Stimulated activated naive CD8-positive, alpha-beta T cell treated with anti-CD3 and anti-CD28 coated beads, Interleukin-15, Interleukin-2, amounts not matched to agents 100 U/mL and 50 U/mL, for 24 hours (primary cell): Measurements from ENCODE around the gene DCAF5.
"Not testable (repeated sequence)": the region's sequence is repeated elsewhere in the genome, so short reads cannot be mapped to it uniquely, and the experiment has no call there.

ENCODE experiments used
- ATAC-seq: fragments of 150-1000 bp; cut with Tn5 transposase; one replicate; pipeline ENCODE4 v1.10.0; 2021
- DNase-seq: peaks from one replicate; pipeline ENCODE4 v3.0.0; 2021

DCAF5 gene

DNA sequence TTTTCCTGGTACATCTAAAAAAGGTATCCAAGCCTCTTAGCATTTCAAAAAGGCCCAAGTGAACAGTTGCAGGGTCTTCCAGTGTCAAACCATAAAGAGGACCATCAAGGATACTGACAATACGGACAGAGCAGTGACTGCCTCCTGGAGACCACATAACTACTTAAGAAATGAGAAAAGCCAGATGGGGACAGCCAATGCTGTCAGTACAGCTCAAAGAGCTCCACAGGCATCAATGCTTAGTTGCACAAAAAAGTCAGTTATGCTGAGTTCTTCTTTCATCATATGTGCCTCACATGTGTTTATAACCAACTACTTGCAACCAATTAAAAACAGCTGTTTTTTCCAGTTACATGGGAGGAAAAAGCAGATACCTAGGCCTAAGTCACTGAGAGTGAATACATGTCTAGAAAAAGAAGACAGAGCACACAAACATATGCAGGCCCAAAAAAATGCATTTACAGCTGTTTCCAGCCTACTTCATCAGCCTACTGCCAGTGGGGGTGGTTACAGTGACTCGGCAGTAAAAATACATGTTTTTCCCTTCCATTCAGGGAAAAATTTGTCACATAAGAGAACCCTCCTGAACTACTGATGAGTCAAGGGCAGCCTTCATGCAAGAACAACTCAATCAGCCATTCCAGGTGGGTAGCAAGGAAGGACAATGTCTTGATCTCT, 84.0 kb downstream of the DCAF5 start:
- DNase-seq (no peak), ATAC-seq (no peak)

DNA sequence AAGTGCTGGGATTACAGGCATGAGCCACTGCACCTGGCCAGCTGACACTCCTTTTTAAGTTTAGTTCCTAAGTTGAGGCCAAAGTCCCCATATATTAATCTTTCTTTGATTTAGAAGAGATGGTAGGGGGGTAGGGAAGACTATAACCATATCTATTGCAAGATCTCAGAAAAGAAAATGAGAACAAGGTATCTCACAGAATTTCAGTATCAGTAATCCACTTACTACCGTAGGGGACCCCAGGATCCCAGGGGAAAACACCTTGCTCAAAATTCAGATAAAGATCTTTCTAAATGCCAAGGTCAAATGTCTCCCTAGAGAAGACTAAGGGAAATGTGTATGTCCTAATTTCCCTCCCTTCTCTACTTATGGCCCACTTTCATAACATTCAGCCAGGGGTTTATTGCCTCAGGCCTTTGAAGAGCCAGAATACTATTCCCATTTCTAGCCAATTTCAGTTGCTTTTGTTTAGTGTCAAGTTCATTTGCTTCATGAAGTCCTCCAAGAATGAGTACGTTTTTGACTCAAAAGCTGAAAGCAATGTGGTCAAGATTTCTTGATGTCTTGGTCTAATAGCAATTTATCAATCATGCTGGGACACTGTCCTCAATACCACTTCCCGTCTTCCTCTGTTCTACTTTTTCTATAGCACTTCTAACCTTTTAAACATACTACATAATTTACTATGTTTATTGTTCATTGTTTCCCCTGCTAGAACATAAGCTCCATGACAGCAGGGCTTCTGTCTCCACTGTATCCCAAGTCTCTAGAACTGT, 86.3 kb downstream of the DCAF5 start:
- DNase-seq (no peak), ATAC-seq (peak; percentile 61)

DNA sequence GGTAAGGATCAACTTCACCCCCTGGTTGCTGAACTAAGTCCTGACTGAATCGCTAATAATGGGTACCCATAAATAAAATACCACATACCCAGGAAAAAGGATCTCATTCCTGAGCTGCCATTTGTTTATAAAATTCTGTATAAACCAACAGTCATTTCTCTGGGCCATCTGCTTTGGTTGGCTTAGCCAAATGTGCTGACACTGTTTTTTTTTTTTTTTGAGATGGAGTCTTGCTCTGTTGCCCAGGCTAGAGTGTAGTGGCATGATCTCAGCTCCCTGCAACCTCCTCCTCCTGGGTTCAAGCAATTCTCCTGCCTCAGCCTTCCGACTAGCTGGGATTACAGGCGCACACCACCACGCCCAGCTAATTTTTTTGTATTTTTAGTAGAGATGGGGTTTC, 87.0 kb downstream of the DCAF5 start:
- not testable (repeated sequence) for DNase-seq, ATAC-seq

DNA sequence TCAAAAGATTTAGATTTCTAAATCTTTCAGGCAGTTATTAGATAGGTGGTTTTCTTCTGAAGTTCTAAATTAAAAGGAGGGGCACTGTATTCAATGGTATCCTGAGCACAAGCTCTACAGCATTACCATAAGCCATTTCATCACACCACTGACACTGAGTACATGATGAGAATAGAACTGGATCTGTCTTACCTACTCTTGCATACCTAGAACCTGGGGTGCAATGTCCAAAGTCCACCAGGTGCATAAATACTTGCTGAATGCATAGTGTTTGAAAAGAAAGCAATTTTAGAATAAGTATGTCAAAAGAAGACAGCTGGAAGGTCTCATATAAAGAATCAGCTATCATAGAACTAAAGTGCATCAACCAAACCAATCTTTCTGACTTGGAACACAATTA, 88.3 kb downstream of the DCAF5 start:
- no peak for DNase-seq
- ATAC-seq: no peak

DNA sequence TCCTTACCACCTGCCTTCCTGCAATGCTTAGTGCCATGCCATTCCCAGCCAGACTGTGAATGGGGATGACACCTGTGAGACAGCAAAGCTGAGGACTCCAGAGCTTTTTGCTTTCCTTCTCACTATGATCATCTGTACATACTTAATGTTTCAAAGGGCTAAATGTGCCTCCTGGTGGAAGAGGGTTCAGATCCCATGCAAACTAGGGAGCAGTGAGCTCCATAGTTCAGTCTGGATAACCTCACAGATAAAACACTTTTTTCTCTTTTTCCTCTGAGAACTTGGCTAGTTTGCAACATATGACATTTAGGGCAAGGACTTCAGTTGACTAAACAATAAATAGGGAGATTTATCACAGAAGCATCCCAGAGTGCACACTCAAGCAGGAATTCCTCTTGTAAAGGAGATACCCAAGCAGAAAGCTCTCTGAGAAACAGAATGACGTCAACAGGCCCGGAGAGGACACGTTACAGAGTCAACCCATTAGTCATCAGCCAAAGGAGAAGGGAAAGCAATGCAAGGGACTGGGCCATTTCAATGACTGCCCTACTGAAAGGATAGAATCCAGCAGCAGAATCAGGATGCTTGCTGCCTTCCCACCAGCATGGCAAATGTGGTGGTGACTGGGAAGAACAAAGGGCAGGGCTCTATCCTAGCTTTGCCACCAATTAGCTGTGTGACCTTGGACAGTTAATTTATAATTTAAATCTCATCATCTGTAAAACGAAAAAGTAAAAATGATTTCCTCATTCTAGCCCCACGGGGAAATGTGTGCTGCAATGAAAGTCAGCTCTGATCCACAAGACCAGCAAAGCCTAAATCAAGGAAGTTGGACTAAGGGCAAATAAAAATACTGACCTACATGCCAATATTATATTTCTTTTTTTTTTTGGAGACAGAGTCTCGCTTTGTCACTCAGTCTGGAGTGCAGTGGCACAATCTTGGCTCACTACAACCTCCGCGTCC, 93.0 kb downstream of the DCAF5 start:
- ATAC-seq: no peak
- no peak for DNase-seq

DNA sequence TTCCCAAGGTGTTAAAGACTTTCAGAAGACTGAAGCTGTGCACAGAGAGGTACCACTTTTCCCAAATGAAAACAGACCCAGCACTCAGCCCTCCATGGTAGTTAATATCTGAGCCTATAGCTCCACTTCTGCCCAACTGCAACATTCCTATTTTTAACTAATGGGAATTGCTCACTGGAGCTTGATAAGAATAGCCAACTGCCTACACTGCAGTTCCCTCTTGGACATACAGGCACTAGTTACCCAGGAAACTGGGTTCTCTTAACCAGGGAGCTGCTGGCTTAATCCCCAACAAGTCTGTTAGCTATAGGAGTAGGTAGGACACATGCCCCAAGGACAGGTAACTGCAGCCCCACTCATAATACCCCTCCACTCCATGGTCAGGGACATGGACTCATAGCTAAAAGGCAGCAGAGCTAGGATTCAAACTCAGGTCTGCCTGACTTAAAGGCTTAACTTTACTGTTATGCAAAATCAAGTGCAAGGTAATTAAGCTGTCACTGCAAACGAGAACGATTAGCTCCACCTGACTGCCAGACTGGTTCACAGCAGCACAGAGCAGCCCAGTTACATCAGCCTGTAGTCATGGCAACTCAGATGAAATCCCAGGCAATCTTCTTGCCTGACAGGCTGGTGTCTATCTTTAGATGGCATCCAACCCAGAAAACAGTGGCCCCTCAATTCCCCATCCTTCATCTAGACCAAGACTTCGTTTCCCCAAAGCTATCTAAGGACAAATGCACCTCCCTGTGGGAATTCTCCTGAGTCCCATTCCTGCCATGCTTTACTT, 96.7 kb downstream of the DCAF5 start:
- ATAC-seq (no peak), DNase-seq (no peak)

DNA sequence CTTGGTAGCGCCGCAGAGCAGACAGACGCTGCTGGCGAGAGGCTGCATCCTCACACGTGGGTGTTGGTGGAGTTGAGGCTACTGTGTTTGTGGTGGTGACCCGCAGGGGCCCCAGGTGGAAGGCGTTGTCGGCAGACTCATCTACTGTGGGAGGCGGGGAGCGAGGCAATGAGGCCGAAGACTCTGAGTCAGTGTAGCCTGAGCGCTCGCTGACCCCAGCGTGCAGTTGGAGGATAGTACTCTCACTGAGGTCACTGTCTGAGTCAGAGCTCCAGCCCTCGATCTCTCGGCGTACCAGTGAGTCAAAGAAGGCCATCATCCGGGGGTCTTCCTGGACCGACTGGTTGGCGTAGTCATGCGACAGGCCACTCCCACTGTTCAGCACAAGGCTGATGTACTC, 97.8 kb downstream of the DCAF5 start:
- ATAC-seq (peak; percentile 50), DNase-seq (no peak)

DNA sequence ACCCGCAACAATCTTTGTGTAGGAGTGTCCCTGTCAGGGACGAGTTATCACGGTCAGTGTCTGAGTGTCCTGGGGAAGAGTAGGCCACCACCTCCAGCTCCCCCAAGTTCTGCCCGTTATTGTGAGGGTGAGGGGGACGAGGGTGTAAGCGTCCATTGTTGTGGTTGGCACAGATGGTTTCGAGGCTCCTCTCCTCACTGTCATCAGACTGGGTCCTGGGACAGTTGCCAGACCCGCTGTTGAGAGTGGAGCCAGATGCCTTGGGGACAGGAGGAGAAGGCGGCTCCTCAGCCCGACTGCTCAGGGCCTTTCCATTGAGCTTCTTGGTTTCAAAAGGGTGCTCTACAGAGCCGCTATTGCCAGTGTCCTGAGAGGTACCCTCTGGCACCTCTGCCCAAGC, 98.9 kb downstream of the DCAF5 start:
- DNase-seq (no peak), ATAC-seq (no peak)

DNA sequence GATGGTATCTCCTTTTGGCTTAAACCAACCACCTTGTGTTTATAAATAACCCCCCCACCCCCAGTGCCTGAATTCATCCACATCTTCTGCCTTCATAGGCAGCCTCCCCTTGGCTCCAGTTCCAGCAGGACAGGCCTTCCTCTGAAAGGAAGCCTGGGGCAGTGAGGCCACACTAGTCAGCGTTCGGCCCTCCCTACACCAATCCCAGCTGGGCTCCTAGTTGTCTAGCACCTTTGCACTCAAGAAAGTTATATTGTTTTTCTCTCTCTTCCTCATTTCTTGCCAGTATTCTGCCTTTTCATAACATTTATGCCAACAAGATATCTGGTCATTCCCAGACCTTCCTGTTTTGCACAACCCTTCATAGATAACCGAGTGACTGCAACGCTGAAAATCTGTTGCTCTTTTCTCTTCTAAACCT, 100.7 kb downstream of the DCAF5 start:
- no peak for DNase-seq
- no peak for ATAC-seq

DNA sequence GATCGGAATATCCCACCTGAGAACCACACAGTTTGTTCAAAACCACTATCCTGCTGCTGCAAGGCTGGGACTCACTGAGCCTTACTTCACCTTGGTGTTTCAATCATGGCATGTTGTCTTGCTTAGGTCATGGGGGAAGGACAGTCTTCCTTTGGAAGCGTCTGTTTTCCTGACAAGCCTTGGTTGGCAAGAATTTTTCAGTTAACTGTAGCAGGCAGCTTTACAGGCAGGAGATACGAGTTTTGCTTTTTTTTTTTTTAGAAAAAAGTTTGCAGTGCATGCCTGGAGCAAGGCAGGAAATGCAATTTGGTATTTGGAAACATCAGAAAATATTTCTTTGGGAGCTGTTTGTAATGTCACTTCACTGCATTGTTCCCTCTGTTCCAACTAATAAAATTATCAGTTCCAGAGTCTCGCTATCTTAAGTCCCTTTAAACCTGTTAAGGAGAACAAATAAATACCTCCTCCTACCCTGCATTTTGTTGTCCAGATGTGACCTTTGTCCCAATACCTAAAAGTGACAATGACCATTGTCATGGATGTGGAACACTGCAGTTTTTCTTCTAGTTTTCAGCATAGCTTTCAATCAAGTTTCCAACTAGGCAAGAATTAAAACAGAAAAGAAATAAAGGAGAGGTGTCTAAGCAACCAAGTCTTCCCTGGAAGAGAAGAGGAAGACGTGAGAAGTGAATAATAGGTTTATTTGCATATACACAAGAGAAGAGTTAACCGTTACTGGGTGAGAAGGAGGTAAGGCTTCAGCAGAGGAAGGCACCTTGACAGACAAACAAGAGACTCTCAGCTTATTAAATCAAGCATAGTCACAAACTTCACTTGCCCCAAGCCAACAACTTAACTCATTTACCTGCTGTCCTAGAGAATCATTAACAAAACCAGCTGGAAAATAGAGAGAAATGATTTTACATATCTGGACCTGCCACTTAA, 102.4 kb downstream of the DCAF5 start:
- no peak for DNase-seq
- no peak for ATAC-seq

DNA sequence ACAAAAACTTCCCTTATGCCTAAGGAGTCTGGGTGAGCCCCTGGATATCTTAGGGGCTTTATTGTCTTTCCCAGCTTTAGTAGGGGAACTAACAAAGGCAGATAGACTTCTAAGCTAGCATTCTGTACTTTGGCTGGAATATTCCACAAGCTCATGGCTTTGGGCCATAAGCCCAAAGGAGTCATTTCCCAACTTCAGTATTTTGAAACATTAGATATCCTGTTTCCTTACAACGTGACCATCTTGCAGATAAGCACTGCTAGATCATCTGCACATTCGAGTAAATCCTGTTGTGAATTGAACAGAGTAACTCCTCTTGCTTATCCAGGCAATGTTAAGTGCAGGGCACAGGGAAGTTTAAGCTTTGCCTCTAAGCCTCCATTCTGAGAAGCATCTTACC, 103.2 kb downstream of the DCAF5 start:
- ATAC-seq (no peak), DNase-seq (no peak)

DNA sequence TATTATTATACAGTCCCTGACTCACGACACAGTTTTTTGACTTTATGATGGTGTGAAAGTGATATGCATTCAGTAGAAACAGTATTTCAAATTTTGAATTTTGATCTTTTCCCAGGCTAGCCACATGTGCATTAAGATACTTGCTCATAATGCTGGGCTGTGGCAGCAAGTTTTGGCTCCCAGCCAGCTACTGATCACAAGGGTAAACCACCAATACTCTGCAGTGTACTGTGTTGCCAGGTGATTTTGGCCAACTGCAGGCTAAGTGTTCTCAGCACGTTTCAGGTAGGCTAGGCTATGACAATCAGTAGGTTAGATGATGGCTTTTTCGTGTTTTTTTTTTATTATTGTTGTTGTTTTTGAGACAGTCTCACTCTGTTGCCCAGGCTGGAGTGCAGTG, 104.5 kb downstream of the DCAF5 start:
- DNase-seq (peak; percentile 20), ATAC-seq (no peak)

DNA sequence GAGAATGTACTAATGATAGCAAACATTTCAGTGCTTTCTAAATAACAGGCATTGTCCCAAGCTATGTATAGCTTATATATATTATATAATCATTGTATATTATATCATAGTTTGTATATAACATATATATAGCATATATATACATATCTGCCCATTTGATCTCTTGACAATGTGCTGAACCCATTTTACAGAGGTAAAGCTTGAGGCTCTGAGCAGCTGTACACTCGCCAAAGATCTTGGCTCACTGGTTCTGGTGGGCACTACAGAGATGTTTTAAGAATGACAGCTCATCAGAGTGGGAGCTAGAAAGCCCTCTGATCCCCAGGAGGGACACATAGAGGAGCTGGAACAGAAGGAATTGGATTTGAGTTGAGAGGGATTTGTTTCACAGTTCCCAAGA, 105.7 kb downstream of the DCAF5 start:
- ATAC-seq (no peak), DNase-seq (no peak)

DNA sequence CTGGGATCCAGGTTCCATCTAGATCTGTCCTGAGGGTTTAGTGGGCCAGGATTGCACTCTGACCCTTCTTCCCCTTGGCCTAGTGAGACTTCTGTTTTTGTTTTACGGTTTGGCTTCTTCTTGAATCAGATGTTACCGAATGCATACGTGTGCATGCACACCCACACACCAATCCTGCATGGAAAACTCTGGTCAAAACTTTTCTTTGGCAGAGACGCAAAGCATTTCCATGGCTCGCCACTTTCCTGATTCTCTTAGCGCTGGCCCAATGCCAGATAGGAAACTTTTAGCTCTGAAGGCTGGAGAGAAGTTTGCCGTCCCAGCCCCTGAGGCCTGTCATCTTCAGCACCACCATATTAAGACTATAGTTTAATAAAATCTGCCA, 106.5 kb downstream of the DCAF5 start:
- ATAC-seq (no peak), DNase-seq (no peak)

DNA sequence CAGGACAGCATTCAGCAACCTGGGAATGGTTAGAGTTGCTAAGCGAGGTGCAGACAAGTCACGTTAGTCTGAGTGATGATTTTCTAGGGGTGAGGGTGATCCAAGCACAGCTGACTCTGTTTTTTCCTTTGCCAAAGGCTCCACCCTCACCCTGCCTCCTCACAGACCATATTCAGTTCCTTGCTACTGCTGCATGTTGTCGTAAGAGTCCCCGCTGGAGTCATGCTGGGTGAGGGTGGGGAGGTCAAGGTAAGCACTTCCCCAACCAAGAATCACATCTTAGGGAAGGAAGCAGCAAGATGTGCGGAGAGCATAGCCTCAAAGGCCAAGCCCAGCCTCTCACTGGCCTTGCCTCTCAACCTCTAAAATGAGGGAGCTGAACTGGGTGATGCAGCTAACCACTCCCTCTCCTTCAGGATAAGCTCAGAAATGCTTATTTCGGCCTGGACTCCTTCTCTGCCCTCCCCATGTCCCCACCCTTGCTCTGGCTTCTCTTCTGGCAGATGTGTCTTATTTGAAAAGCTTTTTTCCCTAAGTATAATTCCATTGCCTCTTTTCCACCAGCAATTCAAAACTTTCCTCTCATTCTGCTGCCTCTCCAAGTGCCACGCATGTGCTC, 107.0 kb downstream of the DCAF5 start:
- ATAC-seq: no peak
- no peak for DNase-seq

DNA sequence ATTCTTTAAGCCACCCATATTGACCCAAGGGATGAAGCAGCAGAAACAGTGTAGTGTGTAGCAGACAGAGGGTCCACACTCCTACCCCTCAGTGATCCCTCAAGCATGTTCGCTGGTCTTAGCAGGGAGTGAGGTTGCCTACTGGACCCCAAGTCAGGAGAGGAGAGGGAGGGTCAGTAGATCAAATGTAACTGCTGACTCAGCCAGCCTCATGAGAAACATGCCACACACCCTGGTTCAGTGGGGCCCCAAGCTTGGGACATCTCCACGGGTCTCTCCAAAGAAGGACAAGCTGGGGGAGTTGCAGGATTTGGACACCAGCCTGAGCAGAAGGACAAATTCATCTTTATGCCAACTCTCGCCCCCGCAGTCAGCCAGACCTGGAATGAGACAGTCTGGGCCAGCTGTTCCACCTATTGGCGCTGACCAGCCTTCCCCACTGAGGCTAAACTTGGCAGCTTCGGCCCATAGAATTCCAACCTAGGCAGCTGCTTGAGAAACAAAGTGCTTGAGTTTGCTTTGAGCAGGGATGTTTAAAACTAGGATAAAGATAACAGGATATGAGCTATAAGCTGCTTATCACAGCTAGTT, 107.9 kb downstream of the DCAF5 start:
- ATAC-seq (no peak), DNase-seq (no peak)

DNA sequence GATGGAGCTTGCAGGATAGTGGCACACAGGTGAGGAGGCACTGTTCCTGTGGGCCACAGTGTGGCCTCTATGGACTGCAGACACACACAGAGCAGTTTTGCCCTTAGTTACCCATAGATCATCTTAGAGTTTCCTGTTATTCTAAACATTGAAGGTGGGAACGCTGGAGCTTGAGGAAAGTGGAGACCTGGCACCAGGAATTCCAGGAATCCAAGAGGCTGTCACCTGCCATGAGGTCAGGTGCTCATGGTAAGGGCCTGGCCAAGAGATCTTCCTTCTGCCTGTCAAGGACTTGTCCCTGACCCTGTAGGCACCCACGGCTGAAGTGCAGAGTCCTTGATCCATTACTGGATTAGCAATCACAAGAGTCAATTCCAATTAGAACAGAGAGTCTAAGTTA, 108.6 kb downstream of the DCAF5 start:
- DNase-seq (no peak), ATAC-seq (no peak)

DNA sequence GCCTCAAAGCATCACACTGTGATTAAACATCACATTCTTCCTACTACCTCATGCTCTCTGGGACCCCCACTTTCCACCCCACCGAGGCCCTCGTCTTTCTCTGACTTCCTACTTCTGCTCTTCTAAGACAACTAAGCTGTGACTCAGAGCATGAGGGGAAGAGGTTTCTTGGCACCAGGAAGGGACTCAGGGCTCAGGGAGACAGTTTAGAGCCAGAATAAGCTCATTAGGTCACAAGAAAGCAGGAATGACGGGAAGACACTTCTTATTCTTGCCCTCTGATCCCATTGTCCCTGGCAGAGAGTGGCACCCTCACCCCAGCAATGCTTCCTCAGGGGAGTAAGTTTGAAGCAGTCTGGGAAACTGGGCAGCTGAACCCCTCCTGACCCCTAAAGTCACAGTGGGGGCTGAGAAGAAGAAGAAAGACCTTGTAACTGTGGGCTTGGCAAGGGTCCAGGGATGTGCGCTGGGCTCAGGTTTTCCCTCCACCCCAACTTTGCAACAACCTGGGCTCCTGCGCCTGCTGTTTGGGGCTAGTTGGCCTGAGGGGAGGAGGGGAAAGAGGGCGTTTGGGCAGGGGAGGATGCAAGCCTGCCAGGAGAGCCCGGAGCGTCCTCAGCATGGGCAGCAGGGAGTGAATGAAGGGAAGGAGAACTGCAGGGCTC, 109.2 kb downstream of the DCAF5 start:
- no peak for ATAC-seq
- DNase-seq: no peak

DNA sequence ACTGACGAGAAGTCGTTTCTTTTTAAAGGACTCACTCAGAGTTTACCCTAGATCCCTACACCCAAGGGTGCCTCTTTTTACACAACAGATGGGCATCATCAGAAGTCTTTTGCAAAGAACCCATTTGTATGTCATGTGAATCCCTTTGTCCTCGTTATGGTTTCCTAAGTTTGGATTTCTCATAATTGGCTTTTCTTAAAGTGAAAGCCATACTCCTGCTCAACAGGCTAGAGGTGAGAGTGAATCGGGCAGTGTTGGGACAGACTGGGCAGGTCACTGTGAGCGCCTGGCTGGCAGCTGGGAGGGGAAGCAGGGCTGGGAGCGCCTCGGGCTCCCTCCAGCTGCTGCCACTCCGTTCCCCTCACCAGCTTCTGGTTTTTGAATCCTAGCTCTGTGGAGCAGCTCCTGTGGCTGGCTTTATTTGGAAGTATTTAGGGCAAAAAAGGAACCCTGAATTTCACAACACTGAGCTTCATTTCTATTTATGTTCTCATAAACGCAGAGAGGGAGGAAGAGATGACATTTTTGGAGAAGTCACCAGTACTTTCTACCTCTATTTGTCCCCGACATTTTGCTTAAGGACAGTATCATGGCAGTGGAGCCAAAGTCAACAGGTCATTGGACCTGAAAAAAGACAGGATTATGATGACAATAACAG, 110.0 kb downstream of the DCAF5 start:
- peak; percentile 35 for ATAC-seq
- no peak for DNase-seq
